Mesodermal cell (in vitro differentiated cells): ENCODE results near the gene SLC11A2.

Experiments used
- H3K27ac ChIP-seq: 2 replicates; pipeline ENCODE4 v1.7.0; 2013; ENCODE audit warnings: mild to moderate bottlenecking, low read depth, low read length, moderate library complexity; ENCODE audit not compliant: severe bottlenecking
- H3K36me3 ChIP-seq: 2 replicates; pipeline ENCODE4 v1.7.1; 2013; ENCODE audit warnings: mild to moderate bottlenecking, low read length, moderate library complexity; ENCODE audit not compliant: control insufficient read depth, insufficient read depth
- H3K4me1 ChIP-seq: one replicate; pipeline ENCODE4 v1.7.1; 2013; ENCODE audit warnings: mild to moderate bottlenecking, low read length; ENCODE audit not compliant: insufficient read depth, control insufficient read depth, poor library complexity, severe bottlenecking
- H3K4me3 ChIP-seq: 2 replicates; pipeline ENCODE4 v1.7.0; 2013; ENCODE audit warnings: low read length, control low read depth, mild to moderate bottlenecking; ENCODE audit not compliant: insufficient read depth, poor library complexity, severe bottlenecking; ENCODE audit errors: extremely low read depth
- H3K9me3 ChIP-seq: 2 replicates; pipeline ENCODE4 v1.7.1; 2013; ENCODE audit warnings: mild to moderate bottlenecking, low read length, moderate library complexity; ENCODE audit not compliant: control insufficient read depth
- WGBS, 2 experiments: methylation state at CpG; one replicate each; pipeline ENCODE4 v1.1.5; 2013; ENCODE audit warnings: missing lambda C conversion rate in 2 of 2; ENCODE audit not compliant: insufficient coverage in 2 of 2; 5-methylcytosine and 5-hydroxymethylcytosine counted together

Gene SLC11A2

DNA sequence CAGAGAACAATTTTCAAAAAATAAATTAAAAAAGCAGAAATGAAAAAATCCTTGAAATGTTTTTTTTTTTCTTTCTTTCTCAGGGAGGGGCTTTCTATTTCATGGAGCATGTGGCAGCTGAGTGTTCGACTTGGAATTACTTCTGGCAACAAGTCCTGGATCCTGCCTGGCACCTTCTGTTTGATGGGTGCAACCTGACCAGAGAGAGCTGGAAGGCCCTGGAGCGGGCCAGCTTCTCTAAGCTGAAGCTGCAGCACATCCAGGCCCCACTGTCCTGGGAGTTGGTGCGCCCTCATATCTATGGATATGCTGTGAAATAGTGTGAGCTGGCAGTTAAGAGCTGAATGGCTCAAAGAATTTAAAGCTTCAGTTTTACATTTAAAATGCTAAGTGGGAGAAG is 96.4 kb downstream of the SLC11A2 start:
- Histone ChIP-seq H3K36me3 (peaks cover 14% of the 10 kb centered on the region), H3K4me3 (no peak overlapping the region), H3K9me3 (no peaks in the 10 kb centered on the region), H3K4me1 (peaks cover 14% of the 10 kb centered on the region), H3K27ac (no peak overlapping the region)
- 94 to 100% methylated on average over 3 of the region's 3 CpGs for WGBS, 2 experiments
